HG03342 (cell line): Measurements from ENCODE around the gene KCTD16.
A peak's percentile ranks its signal among the peaks of the same experiment; 100 is the strongest.

Experiments
- ATAC-seq: cut with Tn5 transposase; IDR thresholded peaks from one replicate; pipeline ENCODE4 v1.9.1; 2021; ENCODE audit warnings: mild to moderate bottlenecking, moderate library complexity; ENCODE audit not compliant: unreplicated experiment

The KCTD16 gene

GRCh38 chr5:144170276-144171024 lies at the start of gene KCTD16, which contains the start of gene YIPF5:
Gene KCTD16 (plus strand): TSS chr5:144170873.
Gene YIPF5 (minus strand): TSS chr5:144170659. CDS start chr5:144169955, 704 bp downstream.
- ATAC-seq, result peak; percentile 100

GRCh38 chr5:144121577-144121976 lies 49.1 kb upstream of the KCTD16 start:
- ATAC-seq, result no peak

GRCh38 chr5:144122081-144122480 lies 48.6 kb upstream of the KCTD16 start:
- no peak for ATAC-seq

- no peak for ATAC-seq
Measured at GRCh38 chr5:144122641-144123040, 48.0 kb upstream of the KCTD16 start.

GRCh38 chr5:144125163-144125726 lies 45.4 kb upstream of the KCTD16 start:
- ATAC-seq, result no peak

- ATAC-seq, result no peak
Measured at GRCh38 chr5:144126707-144127106, 44.0 kb upstream of the KCTD16 start.

- ATAC-seq, result no peak
Measured at GRCh38 chr5:144128844-144129243, 41.8 kb upstream of the KCTD16 start.

- no peak for ATAC-seq
Measured at GRCh38 chr5:144130306-144130705, 40.4 kb upstream of the KCTD16 start.

GRCh38 chr5:144131261-144131660 lies 39.4 kb upstream of the KCTD16 start:
- ATAC-seq, result no peak

- no peak for ATAC-seq
Measured at GRCh38 chr5:144133050-144133633, 37.5 kb upstream of the KCTD16 start.

- no peak for ATAC-seq
Measured at GRCh38 chr5:144134194-144134826, 36.4 kb upstream of the KCTD16 start.

- ATAC-seq, result no peak
Measured at GRCh38 chr5:144135113-144135762, 35.4 kb upstream of the KCTD16 start.

- ATAC-seq, result no peak
Measured at GRCh38 chr5:144139586-144139985, 31.1 kb upstream of the KCTD16 start.

GRCh38 chr5:144141585-144141984 lies 29.1 kb upstream of the KCTD16 start:
- no peak for ATAC-seq

GRCh38 chr5:144142139-144142823 lies 28.4 kb upstream of the KCTD16 start:
- peak; percentile 99 for ATAC-seq

- no peak for ATAC-seq
Measured at GRCh38 chr5:144142824-144143162, 27.9 kb upstream of the KCTD16 start.

GRCh38 chr5:144143625-144144024 lies 27.0 kb upstream of the KCTD16 start:
- no peak for ATAC-seq

GRCh38 chr5:144144956-144145751 lies 25.5 kb upstream of the KCTD16 start:
- no peak for ATAC-seq

GRCh38 chr5:144151026-144151425 lies 19.6 kb upstream of the KCTD16 start:
- ATAC-seq, result no peak

- no peak for ATAC-seq
Measured at GRCh38 chr5:144156767-144157171, 13.9 kb upstream of the KCTD16 start.
